Measurements from ENCODE around the gene GFER. TPM values are rescaled to one million over a fixed set of nuclear protein-coding genes. Genes with fewer than 3 reads are reported as not detected.

Gene GFER
- total RNA-seq, 4 donors from 2014 or later: 5.6 to 30.4 (median 13.6) TPM

- no peak for DNase-seq
- Histone ChIP-seq H3K27me3 (no peaks in the 10 kb centered on the region), H3K9me3 (no peaks in the 10 kb centered on the region), H3K36me3 (peaks cover 0 to 5% (median 0%) of the 10 kb centered on the region in 3 donors), H3K4me3 (no peak overlapping the region), H3K27ac (no peak overlapping the region), H3K4me1 (peaks cover 29 to 51% (median 31%) of the 10 kb centered on the region in 3 donors)
- 87 to 91% methylated on average over 2 to 13 of the region's 41 CpGs for WGBS, 2 donors
- TF ChIP-seq POLR2A (IDR thresholded peaks at IDR 0.05) (no peak), CTCF (IDR thresholded peaks at IDR 0.05) (no peak)
- intact Hi-C loops (cut with DNase I): no loop called here
Measured at GRCh38 chr16:1968146-1968953, 15.6 kb upstream of the GFER start.

GRCh38 chr16:1971796-1972489, 12.1 kb upstream of the GFER start, which contains the start of gene TBL3:
TSS of gene TBL3 (plus strand) at chr16:1972053. CDS start at chr16:1972165, 112 bp downstream.
- Histone ChIP-seq H3K9me3 (no peaks in the 10 kb centered on the region), H3K36me3 (peaks cover 14 to 35% (median 27%) of the 10 kb centered on the region in 3 donors), H3K27ac (peak within 1 kb of the TSS; percentile 87 to 99 (median 96)), H3K4me1 (peaks cover 16 to 34% (median 20%) of the 10 kb centered on the region in 3 donors), H3K27me3 (peaks cover 0 to 26% (median 0%) of the 10 kb centered on the region in 4 donors), H3K4me3 (peak within 1 kb of the TSS; percentile 86 to 97 (median 92))
- TF ChIP-seq CTCF (IDR thresholded peaks at IDR 0.05): peak in 3 of 6 experiments; percentile 16 to 57 (median 27)
- TF ChIP-seq POLR2A (IDR thresholded peaks at IDR 0.05): peak in 3 of 4 donors; percentile 85 to 94 (median 94)
- DNase-seq: peak; percentile 70
- WGBS, 2 donors: 0% methylated on average over 33 of the region's 78 CpGs; no CpG with 5 or more reads in 1 of the 2 donors
- intact Hi-C loops (cut with DNase I): no loop called here

GRCh38 chr16:1972490-1972877, 11.5 kb upstream of the GFER start:
- peak overlapping the region; percentile 86 to 97 (median 92) for H3K4me3 ChIP-seq
- H3K36me3 ChIP-seq: peaks cover 20 to 40% (median 33%) of the 10 kb centered on the region in 3 donors
- peaks cover 0 to 31% (median 0%) of the 10 kb centered on the region in 4 donors for H3K27me3 ChIP-seq
- TF ChIP-seq CTCF (IDR thresholded peaks at IDR 0.05): no peak
- no peak for TF ChIP-seq POLR2A (IDR thresholded peaks at IDR 0.05)
- no peaks in the 10 kb centered on the region for H3K9me3 ChIP-seq
- whole genome bisulfite sequencing, 2 donors: 0 to 4% methylated on average over 1 to 11 of the region's 22 CpGs
- intact Hi-C loops (cut with DNase I): no loop called here
- peak overlapping the region; percentile 87 to 99 (median 96) for H3K27ac ChIP-seq
- DNase-seq: no peak
- peaks cover 16 to 38% (median 20%) of the 10 kb centered on the region in 3 donors for H3K4me1 ChIP-seq

GRCh38 chr16:1973461-1974156, 10.4 kb upstream of the GFER start:
- H3K4me1 ChIP-seq: peaks cover 23 to 49% (median 24%) of the 10 kb centered on the region in 3 donors
- peaks cover 0 to 43% (median 1%) of the 10 kb centered on the region in 4 donors for H3K27me3 ChIP-seq
- intact Hi-C loops (cut with DNase I): no loop called here
- H3K9me3 ChIP-seq: no peaks in the 10 kb centered on the region
- TF ChIP-seq CTCF (IDR thresholded peaks at IDR 0.05) (no peak), POLR2A (IDR thresholded peaks at IDR 0.05) (no peak)
- no peak overlapping the region for H3K27ac ChIP-seq
- no peak for DNase-seq
- peaks cover 31 to 52% (median 41%) of the 10 kb centered on the region in 3 donors for H3K36me3 ChIP-seq
- WGBS, 2 donors: 80 to 85% methylated on average over 5 to 11 of the region's 16 CpGs
- H3K4me3 ChIP-seq: no peak overlapping the region
